ENCODE data around the gene ITGAV. TPM values are rescaled to one million over a fixed set of nuclear protein-coding genes. Genes with fewer than 3 reads are reported as not detected.

Gene ITGAV
- total and polyA plus RNA-seq, 2 of the 4 experiments (the other 2 are of a cell fraction): 45.8 to 181 TPM

DNA sequence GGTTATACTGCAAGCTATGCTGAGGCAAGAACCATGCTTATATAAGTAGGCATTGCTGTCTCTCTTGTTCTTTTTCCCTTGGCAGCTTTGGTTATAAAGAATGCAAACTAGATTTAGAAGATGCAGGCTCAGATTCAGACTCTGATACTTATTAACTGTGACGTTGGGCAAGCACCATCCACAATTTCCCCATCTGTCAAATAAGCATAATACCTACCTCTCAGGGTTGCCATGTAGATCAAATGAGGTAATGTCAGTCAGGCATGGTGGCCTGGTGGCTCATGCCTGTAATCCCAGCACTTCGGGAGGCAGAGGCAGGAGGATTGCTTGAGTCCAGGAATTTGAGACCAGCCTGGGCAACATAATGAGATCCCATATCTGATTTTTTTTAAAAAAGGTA lies 21.7 kb downstream of the ITGAV start:
- DNase-seq: no peak
- in situ Hi-C loops (cut with MboI; ENCODE audit: low sequenced_read_pairs) (no loop called here), dilution Hi-C loops (cut with HindIII; ENCODE audit: low sequenced_read_pairs, unreplicated experiment) (no loop called here), intact Hi-C loops (cut with micrococcal nuclease) (no loop called here)
- 89% methylated on average over 1 of the region's 2 CpGs; no CpG with 5 or more reads in 1 of the 2 experiments for WGBS, 2 experiments (ENCODE audit: extremely low coverage in 2 of 2, insufficient read length in 1 of 2)
- no peaks in the 10 kb centered on the region for H4K20me1 ChIP-seq (ENCODE audit: insufficient read depth, low read length)
- ChIA-PET CTCF (no interaction called here), POLR2A (ENCODE audit: unreplicated experiment) (no interaction called here)
- no peak overlapping the region for H4K91ac ChIP-seq (ENCODE audit: insufficient read depth, low read depth, low read length)
- H3K4me1 ChIP-seq (ENCODE audit: control insufficient read depth, insufficient read depth, low read length): peaks cover 2% of the 10 kb centered on the region; the same call in 1 of the 2 replicates
- H3K9me1 ChIP-seq (ENCODE audit: insufficient read depth, low read length): no peaks in the 10 kb centered on the region; the same call in none of the 2 replicates
- H2AK9ac ChIP-seq (replicated peaks; ENCODE audit: low read depth, low read length, poor library complexity): no peak overlapping the region
- no peak overlapping the region for H3K56ac ChIP-seq (ENCODE audit: extremely low read depth, insufficient read depth, low read length)
- no peaks in the 10 kb centered on the region for H3K9me3 ChIP-seq (ENCODE audit: control insufficient read depth, insufficient read depth, low read length)
- H2BK20ac ChIP-seq (ENCODE audit: low read depth, low read length): no peak overlapping the region
- 0 out of 2 replicates have a peak overlapping the region, but pooled peaks have one; percentile 20 for H3K23ac ChIP-seq (ENCODE audit: low read depth, low read length)
- no peak overlapping the region for H3K4ac ChIP-seq (ENCODE audit: low read depth, low read length)
- H4K5ac ChIP-seq (ENCODE audit: low read depth, low read length): no peak overlapping the region
- no peak for TF ChIP-seq RAD21 (IDR thresholded peaks at IDR 0.05; ENCODE audit: low read length)
- TF ChIP-seq CHD1 (IDR thresholded peaks at IDR 0.05; ENCODE audit: low read depth, low read length): no peak
- TF ChIP-seq POLR2A (IDR thresholded peaks at IDR 0.05; ENCODE audit: low read depth, low read length): no peak
- no peak for TF ChIP-seq USF2 (IDR thresholded peaks at IDR 0.05; ENCODE audit: low read depth, low read length)
- no peak for TF ChIP-seq RCOR1 (IDR thresholded peaks at IDR 0.05; ENCODE audit: insufficient replicate concordance, low read length)
- no peak for TF ChIP-seq SMC3 (IDR thresholded peaks at IDR 0.05; ENCODE audit: low read depth, low read length)
- TF ChIP-seq BHLHE40 (IDR thresholded peaks at IDR 0.05; ENCODE audit: low read depth, low read length): no peak
- TF ChIP-seq RFX5 (IDR thresholded peaks at IDR 0.05; ENCODE audit: low read depth, low read length): no peak
- no peak for TF ChIP-seq CEBPB (IDR thresholded peaks at IDR 0.05; ENCODE audit: low read depth, low read length)
- no peak for TF ChIP-seq FOS (IDR thresholded peaks at IDR 0.05; ENCODE audit: low read depth, low read length)
- no peak for TF ChIP-seq MAFK (IDR thresholded peaks at IDR 0.05; ENCODE audit: low read depth, low read length)
- TF ChIP-seq, protein P1, sequence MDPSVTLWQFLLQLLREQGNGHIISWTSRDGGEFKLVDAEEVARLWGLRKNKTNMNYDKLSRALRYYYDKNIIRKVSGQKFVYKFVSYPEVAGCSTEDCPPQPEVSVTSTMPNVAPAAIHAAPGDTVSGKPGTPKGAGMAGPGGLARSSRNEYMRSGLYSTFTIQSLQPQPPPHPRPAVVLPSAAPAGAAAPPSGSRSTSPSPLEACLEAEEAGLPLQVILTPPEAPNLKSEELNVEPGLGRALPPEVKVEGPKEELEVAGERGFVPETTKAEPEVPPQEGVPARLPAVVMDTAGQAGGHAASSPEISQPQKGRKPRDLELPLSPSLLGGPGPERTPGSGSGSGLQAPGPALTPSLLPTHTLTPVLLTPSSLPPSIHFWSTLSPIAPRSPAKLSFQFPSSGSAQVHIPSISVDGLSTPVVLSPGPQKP (IDR thresholded peaks at IDR 0.05; ENCODE audit: borderline replicate concordance, low read depth, low read length): no peak
- TF ChIP-seq, protein P2, sequence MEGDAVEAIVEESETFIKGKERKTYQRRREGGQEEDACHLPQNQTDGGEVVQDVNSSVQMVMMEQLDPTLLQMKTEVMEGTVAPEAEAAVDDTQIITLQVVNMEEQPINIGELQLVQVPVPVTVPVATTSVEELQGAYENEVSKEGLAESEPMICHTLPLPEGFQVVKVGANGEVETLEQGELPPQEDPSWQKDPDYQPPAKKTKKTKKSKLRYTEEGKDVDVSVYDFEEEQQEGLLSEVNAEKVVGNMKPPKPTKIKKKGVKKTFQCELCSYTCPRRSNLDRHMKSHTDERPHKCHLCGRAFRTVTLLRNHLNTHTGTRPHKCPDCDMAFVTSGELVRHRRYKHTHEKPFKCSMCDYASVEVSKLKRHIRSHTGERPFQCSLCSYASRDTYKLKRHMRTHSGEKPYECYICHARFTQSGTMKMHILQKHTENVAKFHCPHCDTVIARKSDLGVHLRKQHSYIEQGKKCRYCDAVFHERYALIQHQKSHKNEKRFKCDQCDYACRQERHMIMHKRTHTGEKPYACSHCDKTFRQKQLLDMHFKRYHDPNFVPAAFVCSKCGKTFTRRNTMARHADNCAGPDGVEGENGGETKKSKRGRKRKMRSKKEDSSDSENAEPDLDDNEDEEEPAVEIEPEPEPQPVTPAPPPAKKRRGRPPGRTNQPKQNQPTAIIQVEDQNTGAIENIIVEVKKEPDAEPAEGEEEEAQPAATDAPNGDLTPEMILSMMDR (conservative IDR thresholded peaks at IDR 0.05; ENCODE audit: low read depth, low read length): no peak
- TF ChIP-seq NFE2L2 (IDR thresholded peaks at IDR 0.05; ENCODE audit: low read depth, low read length): no peak
- no peak for TF ChIP-seq MAZ (IDR thresholded peaks at IDR 0.05; ENCODE audit: borderline replicate concordance, low read depth, low read length)
- no peak for TF ChIP-seq MXI1 (IDR thresholded peaks at IDR 0.05; ENCODE audit: borderline replicate concordance, low read depth, low read length)
- H3K27me3 ChIP-seq (ENCODE audit: control insufficient read depth, insufficient read depth, low read length): no peaks in the 10 kb centered on the region
- no peak overlapping the region for H3K18ac ChIP-seq (ENCODE audit: low read depth, low read length)
- H4K8ac ChIP-seq (ENCODE audit: low read depth in 2 of 2, low read length in 2 of 2): no peak overlapping the region
- H3K4me2 ChIP-seq (ENCODE audit: low read depth, low read length): no peak overlapping the region
- H2BK5ac ChIP-seq (ENCODE audit: low read depth, low read length, poor library complexity, severe bottlenecking): no peak overlapping the region
- H2AK5ac ChIP-seq (ENCODE audit: low read depth, low read length): no peak overlapping the region
- BruUV-seq (replicated peaks): no TSS peak
- no peak overlapping the region for H3K14ac ChIP-seq (replicated peaks; ENCODE audit: low read depth, low read length)
- H2BK15ac ChIP-seq (ENCODE audit: low read depth, low read length): no peak overlapping the region
- no peak overlapping the region for H3K27ac ChIP-seq (ENCODE audit: insufficient read depth, low read length)
- H3K36me3 ChIP-seq (ENCODE audit: control insufficient read depth, insufficient read depth, low read length): peaks cover 5% of the 10 kb centered on the region
- peaks cover 12 to 25% of the 10 kb centered on the region in 2 experiments for H3K79me1 ChIP-seq (ENCODE audit: low read depth in 1 of 2, low read length in 2 of 2)
- H2AFZ ChIP-seq (replicated peaks; ENCODE audit: low read length, poor library complexity): no peak overlapping the region
- H3K4me3 ChIP-seq (ENCODE audit: insufficient read depth, low read depth, low read length): no peak overlapping the region
- H3K9ac ChIP-seq (ENCODE audit: low read depth, low read length): no peak overlapping the region
- ATAC-seq (ENCODE audit: low read depth): no peak
- no peak overlapping the region for H2BK120ac ChIP-seq (ENCODE audit: low read depth, low read length)
